Right lobe of liver (tissue), 6 donors: ENCODE results near the gene ENTPD8. TPM values are rescaled to one million over a fixed set of nuclear protein-coding genes. Genes with fewer than 3 reads are reported as not detected.
A peak's percentile ranks its signal among the peaks of the same experiment; 100 is the strongest.

Experiments
- ATAC-seq, 4 donors: fragments of 200-7000 bp; cut with Tn5 transposase; one replicate each; pipeline ENCODE4 v1.9.1; 2020; ENCODE audit warnings: mild to moderate bottlenecking in 4 of 4, moderate library complexity in 4 of 4
- DNase-seq, 3 donors: peaks; one replicate each; pipeline ENCODE4 v3.0.0-alpha.2; 2020
- H3K27ac ChIP-seq, 3 donors: fragments of 200-600 bp; one replicate each; pipeline ENCODE4 v1.8.0; 2022
- H3K27me3 ChIP-seq, 2 donors: fragments of 200-600 bp; one replicate each; pipeline ENCODE4 v1.8.0; 2022
- H3K36me3 ChIP-seq, 4 donors: fragments of 200-600 bp; sonication (generic) in 1 of 4; one replicate each; pipeline versions ENCODE4 v1.5.1 to v1.8.0; 2017 to 2022; ENCODE audit warnings: control low read depth in 1 of 4
- H3K4me1 ChIP-seq, 4 donors: fragments of 200-600 bp; sonication (generic) in 1 of 4; one replicate each; pipeline versions ENCODE4 v1.5.1 to v1.8.0; 2017 to 2022; ENCODE audit warnings: control low read depth in 1 of 4
- H3K4me3 ChIP-seq, 3 donors: fragments of 200-600 bp; one replicate each; pipeline ENCODE4 v1.8.0; 2022
- H3K9me3 ChIP-seq, 4 donors: fragments of 200-600 bp; sonication (generic) in 1 of 4; one replicate each; pipeline versions ENCODE4 v1.5.1 to v1.8.0; 2017 to 2022; ENCODE audit warnings: control low read depth in 1 of 4
- CTCF ChIP-seq, 4 donors: fragments of 200-600 bp in 3 of 4; fragments of 450-650 bp in 1 of 4; IDR thresholded peaks; one replicate each; pipeline versions ENCODE4 v1.5.1 to v1.8.0; 2016 to 2022; ENCODE audit warnings: antibody characterized with exemption in 4 of 4, mild to moderate bottlenecking in 2 of 4
- POLR2A ChIP-seq: fragments of 450-650 bp; IDR thresholded peaks from one replicate; pipeline ENCODE4 v1.6.1; 2017; ENCODE audit warnings: antibody characterized with exemption, mild to moderate bottlenecking
- WGBS: methylation state at CpG from one replicate; pipeline ENCODE4 v1.1.6; 2018; ENCODE audit warnings: low coverage, low lambda C conversion rate; ENCODE audit not compliant: insufficient coverage; ENCODE audit errors: missing lambda C conversion rate; 5-methylcytosine and 5-hydroxymethylcytosine counted together
- intact Hi-C, 2 donors: fragments of 100-400 bp; cut with DNase I; formaldehyde crosslinking; loops; one replicate each; pipeline versions ENCODE4 v1.11.2 to v1.14.1; 2022
- total RNA-seq, 6 experiments: library from RNA; depleted of rRNA in 2 of 6; stranded (reverse); fragments of >200 nt in 2 of 6; fragmentation: NEBNext Ultra II Directional in 3 of 6; extraction: Animal tissue kit (Norgen Biotek cat#: 25700) in 3 of 6; gene quantifications; one replicate each; pipeline versions ENCODE4 v1.1.0 to v1.2.4, GENCODE V29; 2016 to 2023
- donor health status: DM: no; HTN: yes; CAD: no.
- donor health status: DM: no; HTN: no; CAD: no.
- donor health status: DM: no; HTN: no; CAD: no.
- donor health status: DM: no; HTN: yes; CAD: no.
- donor health status: DM: no; HTN: yes; CAD: no.

Gene ENTPD8
- total RNA-seq, 6 experiments from 2014 or later = 3.3 to 11.5 (median 7.5) TPM

GRCh38 chr9:137461663-137462395 is 20.7 kb upstream of the ENTPD8 start:
- no peaks in the 10 kb centered on the region for H3K27me3 ChIP-seq
- DNase-seq (peak; percentile 49 to 68 (median 51)), ATAC-seq (peak in 1 of 4 donors; percentile 2)
- TF ChIP-seq CTCF (IDR thresholded peaks at IDR 0.05) (no peak), POLR2A (no peak)
- H3K4me3 ChIP-seq = no peak overlapping the region
- no peaks in the 10 kb centered on the region for H3K36me3 ChIP-seq
- no peaks in the 10 kb centered on the region for H3K9me3 ChIP-seq
- no peak overlapping the region for H3K27ac ChIP-seq
- WGBS = 100% methylated on average over 1 of the region's 52 CpGs
- H3K4me1 ChIP-seq = peaks cover 0 to 10% (median 0%) of the 10 kb centered on the region in 4 donors
- intact Hi-C loops = no loop called here

DNA sequence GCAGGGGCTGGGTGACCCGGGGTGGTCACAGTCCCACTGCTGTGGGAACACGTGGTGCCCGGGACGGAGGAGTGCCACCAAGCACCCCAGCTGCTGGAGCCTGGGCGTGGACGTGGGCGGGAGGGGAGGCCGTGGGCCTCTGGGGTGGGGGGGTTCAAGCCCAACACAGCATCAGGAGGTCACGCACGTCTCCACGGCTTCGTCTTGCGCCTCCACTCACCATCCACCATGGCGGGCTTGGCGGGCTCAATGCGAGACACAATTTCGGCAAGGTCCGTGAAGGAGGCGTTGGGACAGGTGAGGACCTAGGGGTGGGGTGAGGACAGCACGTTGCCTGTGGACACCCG is 20.1 kb upstream of the ENTPD8 start:
- no peak for TF ChIP-seq POLR2A
- no peak for TF ChIP-seq CTCF (IDR thresholded peaks at IDR 0.05)
- no peak overlapping the region for H3K4me3 ChIP-seq
- no peaks in the 10 kb centered on the region for H3K9me3 ChIP-seq
- H3K27me3 ChIP-seq = no peaks in the 10 kb centered on the region
- H3K4me1 ChIP-seq = peaks cover 0 to 15% (median 0%) of the 10 kb centered on the region in 4 donors
- H3K27ac ChIP-seq = no peak overlapping the region
- no peaks in the 10 kb centered on the region for H3K36me3 ChIP-seq
- DNase-seq (peak in 2 of 3 donors; percentile 22 to 49), ATAC-seq (no peak)
- intact Hi-C loops = no loop called here
- WGBS = no CpG with 5 or more reads among the region's 21 CpGs

DNA sequence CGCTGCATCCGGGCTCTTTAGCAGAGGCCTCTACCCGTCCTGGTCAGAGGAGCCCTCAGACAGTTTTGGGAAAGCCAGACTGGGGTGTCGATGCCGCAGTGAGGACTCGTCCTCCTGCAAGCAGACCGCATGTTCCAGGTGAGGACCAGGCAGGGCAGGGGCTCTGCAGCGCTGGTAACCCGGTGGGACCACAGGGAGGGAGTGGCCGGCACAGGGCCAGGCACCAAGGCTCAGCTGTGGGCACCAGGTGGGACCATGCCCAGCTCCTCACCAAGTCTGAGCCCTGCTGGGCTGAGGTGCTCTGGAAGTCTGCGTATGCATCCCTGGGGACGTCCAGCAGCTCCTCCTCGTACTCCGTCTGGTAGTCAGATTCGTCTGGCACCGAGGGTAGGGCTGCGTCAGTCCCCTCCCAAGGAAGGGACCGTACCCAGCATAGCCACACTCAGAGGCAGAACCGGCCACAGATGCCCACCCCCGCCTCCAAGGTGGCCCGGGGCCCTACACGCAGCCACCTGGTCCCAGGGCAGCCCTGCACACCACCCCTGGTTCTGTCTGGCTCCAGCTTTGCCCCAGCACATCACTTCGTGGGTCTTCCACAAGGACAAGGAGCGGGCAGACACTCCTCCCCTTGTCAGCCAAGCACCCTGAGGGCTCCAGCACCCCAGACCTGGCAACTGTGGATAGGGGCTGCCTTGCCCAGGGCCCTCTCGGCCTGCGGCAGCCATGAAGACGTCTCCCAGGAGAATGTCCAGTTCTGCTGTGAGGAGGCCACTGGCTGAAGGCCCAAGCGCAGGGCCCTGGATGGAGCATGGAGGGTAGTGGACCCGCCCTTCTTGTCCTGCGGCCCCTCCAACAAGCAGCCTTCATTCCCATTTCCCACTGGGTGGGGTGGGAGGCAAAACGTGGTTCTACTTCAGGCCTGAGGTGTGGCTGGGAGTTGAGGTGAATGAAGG is 19.5 kb upstream of the ENTPD8 start:
- Histone ChIP-seq H3K9me3 (no peaks in the 10 kb centered on the region), H3K27me3 (no peaks in the 10 kb centered on the region), H3K4me3 (no peak overlapping the region), H3K36me3 (no peaks in the 10 kb centered on the region), H3K4me1 (peaks cover 0 to 15% (median 0%) of the 10 kb centered on the region in 4 donors), H3K27ac (no peak overlapping the region)
- WGBS = no CpG with 5 or more reads among the region's 31 CpGs
- DNase-seq (peak; percentile 31 to 60 (median 51)), ATAC-seq (no peak)
- no peak for TF ChIP-seq POLR2A
- no peak for TF ChIP-seq CTCF (IDR thresholded peaks at IDR 0.05)
- intact Hi-C loops = no loop called here

DNA sequence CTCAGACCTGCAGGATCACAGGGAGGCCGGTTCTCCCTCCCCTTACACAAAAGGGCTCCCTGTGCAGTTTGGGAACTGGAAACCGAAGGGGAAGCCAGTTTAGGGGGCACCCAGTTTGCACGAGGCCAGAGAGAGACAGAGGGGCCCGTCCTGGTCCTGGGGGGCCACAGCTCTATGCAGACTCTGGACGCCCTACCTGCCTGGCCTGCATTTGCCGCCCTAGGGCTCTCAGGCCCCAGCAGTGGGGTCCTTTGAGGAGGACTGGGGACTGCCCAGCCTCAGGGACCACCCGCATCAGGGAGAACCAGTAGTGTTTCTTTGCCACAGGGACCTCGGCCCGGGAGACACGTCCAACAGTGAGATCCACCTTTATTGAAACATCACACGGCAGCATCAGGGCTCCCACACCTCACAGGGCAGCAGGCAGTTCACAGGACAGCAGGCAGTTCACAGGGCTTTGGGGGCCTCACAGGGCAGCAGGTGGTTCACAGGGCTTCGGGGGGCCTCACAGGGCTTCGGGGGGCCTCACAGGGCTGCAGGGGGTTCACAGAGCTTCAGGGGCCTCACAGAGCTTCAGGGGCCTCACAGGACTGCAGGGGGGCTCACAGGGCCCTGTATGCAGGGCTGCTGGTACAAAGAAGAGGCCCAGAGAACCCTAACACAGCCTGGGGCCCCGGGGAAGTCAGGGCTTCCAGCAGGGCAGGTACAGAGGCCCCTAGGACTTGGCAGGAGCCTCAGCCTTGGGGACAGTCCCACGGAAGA is 18.6 kb upstream of the ENTPD8 start:
- Histone ChIP-seq H3K9me3 (no peaks in the 10 kb centered on the region), H3K4me3 (peak overlapping the region; percentile 3 to 73 (median 33)), H3K27ac (peak overlapping the region; percentile 28 to 86 (median 61)), H3K4me1 (peaks cover 0 to 21% (median 2%) of the 10 kb centered on the region in 4 donors), H3K27me3 (no peaks in the 10 kb centered on the region), H3K36me3 (no peaks in the 10 kb centered on the region)
- intact Hi-C loops = no loop called here
- ATAC-seq (peak in 3 of 4 donors; percentile 0 to 1 (median 0)), DNase-seq (peak in 2 of 3 donors; percentile 31 to 58)
- TF ChIP-seq POLR2A (no peak), CTCF (IDR thresholded peaks at IDR 0.05) (no peak)
- WGBS = 0% methylated on average over 1 of the region's 15 CpGs
